Esophagus squamous epithelium (tissue), 4 donors: ENCODE data around the gene IFT20.

Source experiments
- POLR2A ChIP-seq, 4 donors: fragments of 450-650 bp; IDR thresholded peaks; one replicate each; pipeline ENCODE4 v1.6.1; 2017; ENCODE audit warnings: antibody characterized with exemption in 4 of 4, mild to moderate bottlenecking in 4 of 4, moderate library complexity in 3 of 4
- TF ChIP-seq, protein P1 (sequence below), 6 experiments: fragments of 450-650 bp in 4 of 6; fragments of 200-600 bp in 2 of 6; sonication (generic) in 2 of 6; IDR thresholded peaks; one replicate each; pipeline ENCODE4 v1.5.1; 2016 to 2019; ENCODE audit warnings: antibody characterized with exemption in 6 of 6, mild to moderate bottlenecking in 4 of 6, moderate library complexity in 4 of 6

DNA sequence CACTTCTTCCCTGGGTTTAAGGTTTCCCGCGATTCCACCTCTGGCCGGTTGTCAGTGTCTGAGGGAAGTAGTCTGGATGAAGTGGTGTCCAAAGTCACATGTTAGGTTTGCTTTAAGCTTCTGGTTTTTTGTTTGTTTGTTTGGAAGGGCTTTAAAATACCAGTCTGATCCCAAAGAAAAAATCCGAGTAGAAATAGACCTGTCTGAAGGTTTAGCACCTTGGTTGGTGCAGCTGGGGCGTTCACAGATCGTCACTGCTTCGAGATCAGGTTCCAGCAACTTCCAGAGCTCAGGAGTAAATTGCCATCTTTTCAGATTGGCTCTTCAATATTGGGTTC lies 15.7 kb downstream of the IFT20 start:
- TF ChIP-seq POLR2A (IDR thresholded peaks at IDR 0.05), result no peak
- TF ChIP-seq, protein P1, sequence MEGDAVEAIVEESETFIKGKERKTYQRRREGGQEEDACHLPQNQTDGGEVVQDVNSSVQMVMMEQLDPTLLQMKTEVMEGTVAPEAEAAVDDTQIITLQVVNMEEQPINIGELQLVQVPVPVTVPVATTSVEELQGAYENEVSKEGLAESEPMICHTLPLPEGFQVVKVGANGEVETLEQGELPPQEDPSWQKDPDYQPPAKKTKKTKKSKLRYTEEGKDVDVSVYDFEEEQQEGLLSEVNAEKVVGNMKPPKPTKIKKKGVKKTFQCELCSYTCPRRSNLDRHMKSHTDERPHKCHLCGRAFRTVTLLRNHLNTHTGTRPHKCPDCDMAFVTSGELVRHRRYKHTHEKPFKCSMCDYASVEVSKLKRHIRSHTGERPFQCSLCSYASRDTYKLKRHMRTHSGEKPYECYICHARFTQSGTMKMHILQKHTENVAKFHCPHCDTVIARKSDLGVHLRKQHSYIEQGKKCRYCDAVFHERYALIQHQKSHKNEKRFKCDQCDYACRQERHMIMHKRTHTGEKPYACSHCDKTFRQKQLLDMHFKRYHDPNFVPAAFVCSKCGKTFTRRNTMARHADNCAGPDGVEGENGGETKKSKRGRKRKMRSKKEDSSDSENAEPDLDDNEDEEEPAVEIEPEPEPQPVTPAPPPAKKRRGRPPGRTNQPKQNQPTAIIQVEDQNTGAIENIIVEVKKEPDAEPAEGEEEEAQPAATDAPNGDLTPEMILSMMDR (IDR thresholded peaks at IDR 0.05), result no peak
